ENCODE results near the gene TRIM54. TPM values are rescaled to one million over a fixed set of nuclear protein-coding genes. Genes with fewer than 3 reads are reported as not detected.

TRIM54 gene
- total RNA-seq, 2 donors from 2014 or later, result 97.2 to 136 TPM

DNA sequence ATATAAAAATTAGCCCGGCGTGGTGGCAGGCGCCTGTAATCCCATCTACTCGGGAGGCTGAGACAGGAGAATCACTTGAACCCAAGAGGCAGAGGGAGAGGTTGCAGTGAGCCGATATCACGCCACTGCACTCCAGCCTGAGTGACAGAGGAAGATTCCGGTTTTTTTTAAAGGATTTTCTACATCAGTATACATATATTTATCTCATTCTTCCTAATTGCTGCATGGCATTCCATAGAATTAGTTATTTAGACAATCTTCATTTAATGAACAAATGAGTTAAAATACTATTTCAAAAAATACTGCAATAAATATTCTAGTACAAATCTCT lies 72.3 kb downstream of the TRIM54 start:
- H3K27ac ChIP-seq, result no peak overlapping the region
- H3K4me1 ChIP-seq, result peaks cover 0 to 34% of the 10 kb centered on the region in 2 donors
- TF ChIP-seq, protein P1, sequence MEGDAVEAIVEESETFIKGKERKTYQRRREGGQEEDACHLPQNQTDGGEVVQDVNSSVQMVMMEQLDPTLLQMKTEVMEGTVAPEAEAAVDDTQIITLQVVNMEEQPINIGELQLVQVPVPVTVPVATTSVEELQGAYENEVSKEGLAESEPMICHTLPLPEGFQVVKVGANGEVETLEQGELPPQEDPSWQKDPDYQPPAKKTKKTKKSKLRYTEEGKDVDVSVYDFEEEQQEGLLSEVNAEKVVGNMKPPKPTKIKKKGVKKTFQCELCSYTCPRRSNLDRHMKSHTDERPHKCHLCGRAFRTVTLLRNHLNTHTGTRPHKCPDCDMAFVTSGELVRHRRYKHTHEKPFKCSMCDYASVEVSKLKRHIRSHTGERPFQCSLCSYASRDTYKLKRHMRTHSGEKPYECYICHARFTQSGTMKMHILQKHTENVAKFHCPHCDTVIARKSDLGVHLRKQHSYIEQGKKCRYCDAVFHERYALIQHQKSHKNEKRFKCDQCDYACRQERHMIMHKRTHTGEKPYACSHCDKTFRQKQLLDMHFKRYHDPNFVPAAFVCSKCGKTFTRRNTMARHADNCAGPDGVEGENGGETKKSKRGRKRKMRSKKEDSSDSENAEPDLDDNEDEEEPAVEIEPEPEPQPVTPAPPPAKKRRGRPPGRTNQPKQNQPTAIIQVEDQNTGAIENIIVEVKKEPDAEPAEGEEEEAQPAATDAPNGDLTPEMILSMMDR (IDR thresholded peaks at IDR 0.05), result no peak
- no peaks in the 10 kb centered on the region for H3K27me3 ChIP-seq
- no peaks in the 10 kb centered on the region for H3K36me3 ChIP-seq
- H3K9me3 ChIP-seq, result no peaks in the 10 kb centered on the region
- H3K4me3 ChIP-seq, result no peak overlapping the region
- no peak for DNase-seq (ENCODE audit: low spot score)

DNA sequence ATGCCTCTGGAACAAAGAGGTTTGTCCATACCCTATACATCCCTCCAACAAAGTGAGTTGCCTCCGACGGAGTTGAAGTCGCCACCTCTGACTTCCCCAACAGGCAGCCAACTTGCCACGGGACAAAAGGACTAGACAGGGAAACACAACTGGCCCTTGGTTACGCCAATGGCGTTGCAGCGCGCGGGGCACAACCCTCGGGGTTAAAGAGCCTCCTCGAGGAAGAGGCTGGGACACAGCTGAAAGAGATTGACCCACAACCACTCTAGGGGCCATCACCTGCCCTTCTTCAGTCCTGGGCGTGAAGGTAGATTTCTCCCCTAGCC lies 73.8 kb downstream of the TRIM54 start:
- no peaks in the 10 kb centered on the region for H3K36me3 ChIP-seq
- TF ChIP-seq, protein P1 (IDR thresholded peaks at IDR 0.05), result no peak
- peak; percentile 64 for DNase-seq (ENCODE audit: low spot score)
- H3K4me1 ChIP-seq, result peaks cover 0 to 34% of the 10 kb centered on the region in 2 donors
- H3K9me3 ChIP-seq, result no peaks in the 10 kb centered on the region
- H3K4me3 ChIP-seq, result peak overlapping the region; percentile 69 to 93
- peak overlapping the region; percentile 84 to 85 for H3K27ac ChIP-seq
- H3K27me3 ChIP-seq, result no peaks in the 10 kb centered on the region

DNA sequence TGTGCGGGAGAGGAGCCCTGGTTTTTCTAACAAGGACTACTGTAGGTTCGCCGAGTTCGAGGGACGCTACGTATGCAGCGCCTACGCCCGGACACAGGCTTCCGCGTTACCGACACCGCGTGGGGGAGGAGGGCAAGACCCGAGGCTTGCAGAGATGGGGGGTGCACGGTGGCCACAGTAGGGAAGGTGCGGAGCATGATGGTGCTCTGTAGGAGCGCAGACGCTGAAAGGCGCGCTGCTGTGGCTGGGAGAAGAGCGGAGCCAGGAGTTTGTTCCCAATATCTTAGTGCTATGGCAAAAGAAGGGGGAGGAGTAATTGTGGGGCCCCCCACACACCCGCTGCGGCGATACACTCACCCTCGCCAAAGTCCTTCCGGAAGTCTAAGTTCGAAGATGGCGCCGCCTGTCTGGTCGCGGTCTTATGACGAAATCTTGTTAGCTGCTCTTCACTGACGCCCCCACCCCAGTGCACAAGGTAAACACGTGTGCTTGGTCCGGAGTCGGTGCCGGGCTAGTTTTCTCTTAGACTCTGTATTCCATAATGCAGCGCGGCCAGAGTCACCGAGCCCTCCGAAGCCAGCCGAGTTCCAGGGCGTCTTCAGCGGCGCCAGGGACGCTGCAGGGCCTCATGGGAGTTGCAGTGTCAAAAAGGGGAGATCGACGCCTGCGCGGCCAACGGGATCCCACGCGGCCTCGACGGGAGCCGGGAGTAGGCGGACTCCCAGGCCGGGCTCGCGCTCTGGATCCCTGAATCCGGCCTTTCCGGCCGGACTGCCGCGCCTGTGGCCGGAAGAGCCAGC lies 74.4 kb downstream of the TRIM54 start, which contains the start of gene GTF3C2:
TSS of gene GTF3C2 (minus strand) at position 383 of the 800 bp plus-strand sequence. CDS start 13,210 bp downstream, outside the sequence.
- Histone ChIP-seq H3K27ac (peak within 1 kb of the TSS; percentile 84 to 85), H3K4me3 (peak within 1 kb of the TSS; percentile 69 to 93), H3K4me1 (peaks cover 0 to 34% of the 10 kb centered on the region in 2 donors), H3K36me3 (no peaks in the 10 kb centered on the region), H3K27me3 (no peaks in the 10 kb centered on the region), H3K9me3 (no peaks in the 10 kb centered on the region)
- TF ChIP-seq, protein P1 (IDR thresholded peaks at IDR 0.05), result peak in 1 of 2 donors; percentile 28
- DNase-seq (ENCODE audit: low spot score), result peak; percentile 96

Other genes with a start within 250 kb of the TRIM54 start
- 10 to 100 TPM; 21.0 to 41.0 TPM for gene TMEM214, start 249.5 kb upstream of the TRIM54 start, total RNA-seq
- 1 to 10 TPM; 8.1 to 9.3 TPM for gene AGBL5, start 230.8 kb upstream of the TRIM54 start, total RNA-seq
- gene OST4, start 210.8 kb upstream of the TRIM54 start, total RNA-seq, result 100 to 1,000 TPM; 379 to 465 TPM
- 10 to 100 TPM; 22.3 to 36.7 TPM for gene EMILIN1, start 203.8 kb upstream of the TRIM54 start, total RNA-seq
- gene KHK, start 195.7 kb upstream of the TRIM54 start, total RNA-seq, result 1 to 10 TPM in 1 of 2 donors, under 1 TPM in 1; 0.82 to 1.7 TPM
- 1 to 10 TPM; 4.3 to 4.5 TPM for gene CGREF1, start 163.3 kb upstream of the TRIM54 start, total RNA-seq
- 1 to 10 TPM in 1 of 2 donors, under 1 TPM in 1; 0.90 to 1.0 TPM for gene ABHD1, start 158.6 kb upstream of the TRIM54 start, total RNA-seq
- gene PREB, start 147.8 kb upstream of the TRIM54 start, total RNA-seq, result 10 to 100 TPM; 47.5 to 51.4 TPM
- not detected for gene PRR30, start 143.0 kb upstream of the TRIM54 start, total RNA-seq
- gene TCF23, start 133.4 kb upstream of the TRIM54 start, total RNA-seq, result not detected
- 100 to 1,000 TPM; 193 TPM for gene ATRAID, start 70.4 kb upstream of the TRIM54 start, total RNA-seq
- gene SLC5A6, start 70.2 kb upstream of the TRIM54 start, total RNA-seq, result 10 to 100 TPM in 1 of 2 donors, 1 to 10 TPM in 1; 9.2 to 14.7 TPM
- 10 to 100 TPM in 1 of 2 donors, 1 to 10 TPM in 1; 4.8 to 13.2 TPM for gene CAD, start 65.1 kb upstream of the TRIM54 start, total RNA-seq
- gene SLC30A3, start 19.4 kb upstream of the TRIM54 start, total RNA-seq, result 1 to 10 TPM; 5.7 to 9.4 TPM
- under 1 TPM; 0.59 to 0.94 TPM for gene DNAJC5G, start 7.0 kb upstream of the TRIM54 start, total RNA-seq
- 1 to 10 TPM in 1 of 2 donors, under 1 TPM in 1; 0.74 to 2.6 TPM for gene UCN, start 26.0 kb downstream of the TRIM54 start, total RNA-seq
- 10 to 100 TPM; 73.9 to 74.3 TPM for gene MPV17, start 40.7 kb downstream of the TRIM54 start, total RNA-seq
- gene GTF3C2, start 74.3 kb downstream of the TRIM54 start, total RNA-seq, result 10 to 100 TPM; 19.1 to 19.7 TPM
- 10 to 100 TPM; 27.1 to 36.3 TPM for gene EIF2B4, start 87.9 kb downstream of the TRIM54 start, total RNA-seq
- 10 to 100 TPM; 66.0 to 69.3 TPM for gene SNX17, start 88.2 kb downstream of the TRIM54 start, total RNA-seq
- 1 to 10 TPM; 4.7 to 6.2 TPM for gene ZNF513, start 98.3 kb downstream of the TRIM54 start, total RNA-seq
- 10 to 100 TPM; 37.7 to 42.4 TPM for gene PPM1G, start 127.2 kb downstream of the TRIM54 start, total RNA-seq
- gene NRBP1, start 146.2 kb downstream of the TRIM54 start, total RNA-seq, result 10 to 100 TPM; 36.5 to 50.4 TPM
- 1 to 10 TPM in 1 of 2 donors, not detected in 1; 1.2 TPM for gene KRTCAP3, start 160.0 kb downstream of the TRIM54 start, total RNA-seq
- gene IFT172, start 207.3 kb downstream of the TRIM54 start, total RNA-seq, result 10 to 100 TPM; 14.4 to 18.2 TPM
- gene FNDC4, start 212.8 kb downstream of the TRIM54 start, total RNA-seq, result 10 to 100 TPM in 1 of 2 donors, 1 to 10 TPM in 1; 2.2 to 19.3 TPM
- 1 to 10 TPM in 1 of 2 donors, not detected in 1; 1.9 TPM for gene GCKR, start 214.4 kb downstream of the TRIM54 start, total RNA-seq